Measurements from ENCODE around the gene BRINP1. TPM values are rescaled to one million over a fixed set of nuclear protein-coding genes. Genes with fewer than 3 reads are reported as not detected.
A peak's percentile ranks its signal among the peaks of the same experiment; 100 is the strongest.

Gene BRINP1
- total and polyA plus RNA-seq, 2 of the 8 experiments (the other 6 are each of a cell fraction or from before 2014, with no cell fraction given), result 19.5 to 20.5 TPM

- CTCF ChIA-PET (ENCODE audit: partially characterized antibody), result interaction anchor here (1.4 kb wide), 1 partner anchor 14 kb away, joined by 3 read pairs; no protein-coding TSS in a partner anchor
- H3K18ac ChIP-seq (ENCODE audit: extremely low read depth, low read length), result peak overlapping the region; percentile 9; the same call in 1 of the 2 replicates
- no peaks in the 10 kb centered on the region for H4K20me1 ChIP-seq (replicated peaks in 1 of 2; ENCODE audit: control insufficient read depth in 1 of 2, insufficient read depth in 2 of 2, low read length in 2 of 2)
- no peak overlapping the region for H2BK120ac ChIP-seq (replicated peaks; ENCODE audit: low read depth, low read length)
- no peak overlapping the region for H2BK15ac ChIP-seq (ENCODE audit: low read length)
- H3K36me3 ChIP-seq (ENCODE audit: control insufficient read depth in 2 of 4, insufficient read depth in 4 of 4, low read length in 3 of 4), result no peaks in the 10 kb centered on the region
- H3K23me2 ChIP-seq (ENCODE audit: low read depth, low read length), result peaks cover 3% of the 10 kb centered on the region; the same call in 1 of the 2 replicates
- POLR2A ChIA-PET (ENCODE audit: partially characterized antibody), result no interaction called here
- 88% methylated on average over 4 of the region's 4 CpGs; no CpG with 5 or more reads in 1 of the 2 experiments for WGBS, 2 experiments (ENCODE audit: extremely low coverage in 1 of 2, insufficient coverage in 1 of 2, insufficient read length in 1 of 2, insufficient replicate concordance in 2 of 2, low coverage in 1 of 2, low lambda C conversion rate in 2 of 2, missing lambda C conversion rate in 1 of 2)
- FAIRE-seq (no peak), DNase-seq (ENCODE audit: low read depth in 1 of 2, low spot score in 2 of 2) (no peak)
- no peak overlapping the region for H3K23ac ChIP-seq (ENCODE audit: insufficient read length)
- no peaks in the 10 kb centered on the region; the same call in 1 of the 2 replicates for H3K79me1 ChIP-seq (ENCODE audit: low read depth, low read length)
- H3K79me2 ChIP-seq (ENCODE audit: control insufficient read depth in 1 of 2, insufficient read depth in 2 of 2, low read length in 2 of 2), result peaks cover 0 to 9% of the 10 kb centered on the region in 2 experiments; a peak in 1 of 4 replicates
- no peak overlapping the region for H2BK12ac ChIP-seq (ENCODE audit: low read depth, low read length)
- H3K27ac ChIP-seq (ENCODE audit: low read depth, low read length), result no peak overlapping the region
- no peak overlapping the region for H3K4ac ChIP-seq (replicated peaks; ENCODE audit: insufficient read length, low read depth, low read length)
- no peak overlapping the region for H3K14ac ChIP-seq (ENCODE audit: insufficient read length)
- peaks cover 0 to 20% (median 15%) of the 10 kb centered on the region in 4 experiments; a peak in 4 of 7 replicates for H3K4me1 ChIP-seq (replicated peaks in 1 of 4; ENCODE audit: control insufficient read depth in 3 of 4, insufficient read depth in 4 of 4, low read length in 3 of 4)
- no peak overlapping the region for H3K56ac ChIP-seq (replicated peaks; ENCODE audit: insufficient read length, low read depth, low read length)
- H2AK5ac ChIP-seq (ENCODE audit: low read depth, low read length), result no peak overlapping the region; the same call in 1 of the 2 replicates
- no peaks in the 10 kb centered on the region for H3K9me3 ChIP-seq (ENCODE audit: insufficient read depth in 2 of 2, low read depth in 1 of 2, low read length in 1 of 2)
- no peaks in the 10 kb centered on the region for H3K27me3 ChIP-seq (replicated peaks in 1 of 4; ENCODE audit: control insufficient read depth in 3 of 4, extremely low read depth in 1 of 4, insufficient read depth in 3 of 4, low read length in 3 of 4)
- no peak overlapping the region for H2AFZ ChIP-seq (ENCODE audit: low read length)
- no peak overlapping the region for H3K4me3 ChIP-seq (ENCODE audit: extremely low read depth in 1 of 4, insufficient read depth in 2 of 4, low read depth in 3 of 4, low read length in 4 of 4)
- H4K91ac ChIP-seq (replicated peaks; ENCODE audit: insufficient read length, low read length), result no peak overlapping the region
- no peak overlapping the region for H2BK5ac ChIP-seq (ENCODE audit: low read depth, low read length)
- no peak overlapping the region for H3K4me2 ChIP-seq (ENCODE audit: insufficient read depth in 1 of 2, low read depth in 2 of 2, low read length in 2 of 2)
- H3K9ac ChIP-seq (replicated peaks in 1 of 4; ENCODE audit: extremely low read depth in 1 of 4, low read depth in 3 of 4, low read length in 3 of 4), result no peak overlapping the region
- no peak overlapping the region for H4K8ac ChIP-seq (ENCODE audit: extremely low read depth, insufficient read depth, low read length)
- no peak overlapping the region for H2BK20ac ChIP-seq (ENCODE audit: low read length)
- no peak overlapping the region for H4K5ac ChIP-seq (ENCODE audit: insufficient read length, low read depth, low read length)
- TF ChIP-seq PHF8 (conservative IDR thresholded peaks at IDR 0.05; ENCODE audit: low read depth, low read length) (no peak), TCF12 (IDR thresholded peaks at IDR 0.05; ENCODE audit: low read depth, low read length) (no peak)
These were observed 91.1 kb downstream of the BRINP1 start for GRCh38 chr9:119278171-119278570.
